SK-N-SH treated with all-trans-retinoic acid at 6 μM for 48 hours (cell line): ENCODE results near the gene CELF5.
A peak's percentile ranks its signal among the peaks of the same experiment; 100 is the strongest.
"Not testable (repeated sequence)": the region's sequence is repeated elsewhere in the genome, so short reads cannot be mapped to it uniquely, and the experiment has no call there.

ENCODE experiments used
- ATAC-seq: fragments of 200-7000 bp; cut with Tn5 transposase; 3 replicates; pipeline ENCODE4 v1.9.1; 2020; ENCODE audit warnings: mild to moderate bottlenecking, moderate library complexity
- BACH2 ChIP-seq: fragments of 250-450 bp; sonication (Bioruptor Pico); IDR thresholded peaks from 2 replicates; pipeline ENCODE4 v1.9.0; 2021; ENCODE audit warnings: mild to moderate bottlenecking, borderline replicate concordance
- CSDC2 ChIP-seq: fragments of 250-450 bp; sonication (Bioruptor Pico); IDR thresholded peaks from 2 replicates; pipeline ENCODE4 v1.5.0; 2020; ENCODE audit warnings: mild to moderate bottlenecking, moderate library complexity
- CSRNP3 ChIP-seq: fragments of 250-450 bp; sonication (Bioruptor Pico); IDR thresholded peaks from 2 replicates; pipeline ENCODE4 v1.5.1; 2021; ENCODE audit warnings: mild to moderate bottlenecking, moderate library complexity
- ESRRG ChIP-seq: fragments of 250-450 bp; sonication (Bioruptor Pico); IDR thresholded peaks from 2 replicates; pipeline ENCODE4 v1.6.1; 2021; ENCODE audit warnings: mild to moderate bottlenecking
- GLIS3 ChIP-seq: fragments of 250-450 bp; sonication (Bioruptor Pico); IDR thresholded peaks from 2 replicates; pipeline ENCODE4 v1.5.0; 2020; ENCODE audit warnings: mild to moderate bottlenecking, moderate library complexity
- ISL1 ChIP-seq: fragments of 250-450 bp; sonication (Bioruptor Pico); IDR thresholded peaks from 2 replicates; pipeline ENCODE4 v2.1.2; 2022; ENCODE audit warnings: mild to moderate bottlenecking, moderate library complexity
- PPARA ChIP-seq: fragments of 250-450 bp; sonication (Bioruptor Pico); IDR thresholded peaks from 2 replicates; pipeline ENCODE4 v1.5.0; 2020; ENCODE audit warnings: mild to moderate bottlenecking, borderline replicate concordance
- RARB ChIP-seq: fragments of 250-450 bp; sonication (Bioruptor Pico); IDR thresholded peaks from 2 replicates; pipeline ENCODE4 v1.8.0; 2021; ENCODE audit warnings: mild to moderate bottlenecking, moderate library complexity
- SNAI2 ChIP-seq: fragments of 250-450 bp; sonication (Bioruptor Pico); IDR thresholded peaks from 2 replicates; pipeline ENCODE4 v1.5.0; 2020; ENCODE audit warnings: mild to moderate bottlenecking, moderate library complexity
- TCF4 ChIP-seq: fragments of 250-450 bp; sonication (Bioruptor Pico); IDR thresholded peaks from 2 replicates; pipeline ENCODE4 v1.8.0; 2021; ENCODE audit warnings: mild to moderate bottlenecking, moderate library complexity, borderline replicate concordance
- ZC3H10 ChIP-seq: fragments of 250-450 bp; sonication (Bioruptor Pico); IDR thresholded peaks from 2 replicates; pipeline ENCODE4 v1.5.1; 2021; ENCODE audit warnings: mild to moderate bottlenecking, moderate library complexity
- ZFP3 ChIP-seq: fragments of 250-450 bp; sonication (Bioruptor Pico); IDR thresholded peaks from 2 replicates; pipeline ENCODE4 v1.5.0; 2020; ENCODE audit warnings: mild to moderate bottlenecking, moderate library complexity
- ZFP30 ChIP-seq: fragments of 450-650 bp; formaldehyde crosslinking; IDR thresholded peaks from 2 replicates; pipeline ENCODE4 v1.5.0; 2022; ENCODE audit warnings: mild to moderate bottlenecking, moderate library complexity
- ZNF565 ChIP-seq: fragments of 450-650 bp; formaldehyde crosslinking; conservative IDR thresholded peaks from 2 replicates; pipeline ENCODE4 v1.5.0; 2020; ENCODE audit warnings: low read depth, mild to moderate bottlenecking, moderate library complexity
- ZNF8 ChIP-seq: fragments of 450-650 bp; formaldehyde crosslinking; IDR thresholded peaks from 2 replicates; pipeline ENCODE4 v1.5.0; 2020; ENCODE audit warnings: mild to moderate bottlenecking, moderate library complexity
- TF ChIP-seq, protein P1 (sequence below): fragments of 250-450 bp; sonication (Bioruptor Pico); IDR thresholded peaks from 2 replicates; pipeline ENCODE4 v1.5.0; 2020; ENCODE audit warnings: mild to moderate bottlenecking, moderate library complexity
- TF ChIP-seq, protein P2 (sequence below): fragments of 250-450 bp; sonication (Bioruptor Pico); IDR thresholded peaks from 2 replicates; pipeline ENCODE4 v1.8.0; 2021; ENCODE audit warnings: low read depth, mild to moderate bottlenecking, moderate library complexity, borderline replicate concordance

The CELF5 gene

DNA sequence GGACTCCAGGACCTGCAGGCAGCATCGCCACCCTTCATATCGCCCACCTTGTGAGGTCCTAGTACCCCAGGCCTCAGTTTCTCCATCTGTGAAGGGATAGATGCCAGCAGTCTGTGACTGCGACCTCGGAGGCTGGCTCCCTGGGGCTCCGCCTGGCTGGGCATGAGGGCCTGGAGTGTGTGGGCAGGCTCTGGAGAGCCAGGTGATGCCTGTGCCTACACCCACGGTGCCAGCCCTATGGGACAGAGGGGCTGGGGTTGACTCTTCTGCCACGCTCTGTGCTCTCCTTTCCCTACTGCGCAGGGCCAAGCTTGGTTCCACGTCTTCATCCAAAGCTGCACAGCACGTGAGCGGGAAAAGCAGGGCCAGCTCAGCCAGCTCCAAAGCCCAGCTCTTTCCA lies 115.9 kb downstream of the CELF5 start:
- ATAC-seq, result no peak
- TF ChIP-seq SNAI2 (CRISPR knock-in tag) (no peak), RARB (CRISPR knock-in tag) (no peak), BACH2 (CRISPR knock-in tag) (no peak), GLIS3 (CRISPR knock-in tag) (no peak), ZC3H10 (CRISPR knock-in tag) (no peak), ZFP30 (CRISPR knock-in tag) (no peak), ZFP3 (CRISPR knock-in tag) (no peak), ISL1 (CRISPR knock-in tag) (no peak), PPARA (CRISPR knock-in tag) (no peak)

GRCh38 chr19:3342246-3342645 lies 117.8 kb downstream of the CELF5 start:
- ATAC-seq, result no peak
- TF ChIP-seq CSRNP3 (CRISPR knock-in tag) (no peak), ESRRG (no peak), CSDC2 (CRISPR knock-in tag) (no peak), TCF4 (CRISPR knock-in tag) (no peak), ZNF8 (no peak)
- TF ChIP-seq, protein P1, sequence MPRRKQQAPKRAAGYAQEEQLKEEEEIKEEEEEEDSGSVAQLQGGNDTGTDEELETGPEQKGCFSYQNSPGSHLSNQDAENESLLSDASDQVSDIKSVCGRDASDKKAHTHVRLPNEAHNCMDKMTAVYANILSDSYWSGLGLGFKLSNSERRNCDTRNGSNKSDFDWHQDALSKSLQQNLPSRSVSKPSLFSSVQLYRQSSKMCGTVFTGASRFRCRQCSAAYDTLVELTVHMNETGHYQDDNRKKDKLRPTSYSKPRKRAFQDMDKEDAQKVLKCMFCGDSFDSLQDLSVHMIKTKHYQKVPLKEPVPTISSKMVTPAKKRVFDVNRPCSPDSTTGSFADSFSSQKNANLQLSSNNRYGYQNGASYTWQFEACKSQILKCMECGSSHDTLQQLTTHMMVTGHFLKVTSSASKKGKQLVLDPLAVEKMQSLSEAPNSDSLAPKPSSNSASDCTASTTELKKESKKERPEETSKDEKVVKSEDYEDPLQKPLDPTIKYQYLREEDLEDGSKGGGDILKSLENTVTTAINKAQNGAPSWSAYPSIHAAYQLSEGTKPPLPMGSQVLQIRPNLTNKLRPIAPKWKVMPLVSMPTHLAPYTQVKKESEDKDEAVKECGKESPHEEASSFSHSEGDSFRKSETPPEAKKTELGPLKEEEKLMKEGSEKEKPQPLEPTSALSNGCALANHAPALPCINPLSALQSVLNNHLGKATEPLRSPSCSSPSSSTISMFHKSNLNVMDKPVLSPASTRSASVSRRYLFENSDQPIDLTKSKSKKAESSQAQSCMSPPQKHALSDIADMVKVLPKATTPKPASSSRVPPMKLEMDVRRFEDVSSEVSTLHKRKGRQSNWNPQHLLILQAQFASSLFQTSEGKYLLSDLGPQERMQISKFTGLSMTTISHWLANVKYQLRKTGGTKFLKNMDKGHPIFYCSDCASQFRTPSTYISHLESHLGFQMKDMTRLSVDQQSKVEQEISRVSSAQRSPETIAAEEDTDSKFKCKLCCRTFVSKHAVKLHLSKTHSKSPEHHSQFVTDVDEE (CRISPR knock-in tag), result no peak
- TF ChIP-seq, all 23 proteins: peak for 0

GRCh38 chr19:3342962-3343361 lies 118.5 kb downstream of the CELF5 start:
- ATAC-seq, result not testable (repeated sequence)

DNA sequence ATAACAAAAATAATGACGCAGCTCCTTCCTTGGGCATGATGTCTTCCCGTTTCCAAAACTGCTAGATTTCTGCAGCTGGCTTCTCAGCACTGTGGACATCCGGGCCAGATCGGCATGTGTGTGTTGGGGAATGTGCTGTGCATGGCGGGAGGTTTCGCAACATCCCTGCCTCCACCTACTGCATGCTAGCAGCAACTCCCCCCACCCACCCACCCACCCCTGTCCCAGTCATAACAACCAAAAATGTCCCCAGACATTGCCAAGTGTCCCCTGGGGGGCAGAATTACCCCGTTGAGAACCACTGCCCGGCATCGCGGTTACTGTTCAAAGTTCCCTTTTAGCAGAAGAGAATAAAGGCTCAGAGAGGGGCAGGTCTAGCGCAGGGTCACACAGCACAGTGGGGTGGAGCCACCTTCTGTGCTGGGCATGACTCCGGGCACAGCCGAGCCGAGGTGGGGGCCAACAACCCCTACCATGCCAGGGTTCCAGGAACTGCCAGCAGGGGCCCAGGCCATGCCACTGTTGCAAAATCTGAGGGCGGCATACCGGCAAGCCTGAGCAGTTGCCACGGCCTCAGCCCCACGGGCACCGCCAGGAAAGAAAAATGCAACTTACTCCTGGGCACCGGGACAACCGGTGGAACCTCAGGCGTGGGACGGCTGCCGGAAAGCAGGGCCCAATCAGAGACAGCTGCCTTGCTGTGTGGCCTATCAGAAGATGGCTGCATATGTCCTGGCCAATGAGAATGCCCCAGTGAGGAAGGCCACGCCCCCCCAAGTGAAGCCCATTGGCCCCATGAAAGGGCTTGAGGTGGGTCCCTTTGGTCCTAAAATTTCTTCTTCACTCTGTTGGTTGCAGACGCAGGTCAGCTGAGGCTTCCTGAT lies 119.4 kb downstream of the CELF5 start:
- ATAC-seq, result peak; percentile 99
- TF ChIP-seq SNAI2 (CRISPR knock-in tag) (no peak), ZNF565 (CRISPR knock-in tag) (no peak), CSDC2 (CRISPR knock-in tag) (0 out of 2 replicates have a peak, but pooled peaks have one; percentile 26), BACH2 (CRISPR knock-in tag) (no peak), ZFP3 (CRISPR knock-in tag) (peak; percentile 60; the same call in 1 of the 2 replicates), GLIS3 (CRISPR knock-in tag) (0 out of 2 replicates have a peak, but pooled peaks have one; percentile 80)
- TF ChIP-seq, protein P2, sequence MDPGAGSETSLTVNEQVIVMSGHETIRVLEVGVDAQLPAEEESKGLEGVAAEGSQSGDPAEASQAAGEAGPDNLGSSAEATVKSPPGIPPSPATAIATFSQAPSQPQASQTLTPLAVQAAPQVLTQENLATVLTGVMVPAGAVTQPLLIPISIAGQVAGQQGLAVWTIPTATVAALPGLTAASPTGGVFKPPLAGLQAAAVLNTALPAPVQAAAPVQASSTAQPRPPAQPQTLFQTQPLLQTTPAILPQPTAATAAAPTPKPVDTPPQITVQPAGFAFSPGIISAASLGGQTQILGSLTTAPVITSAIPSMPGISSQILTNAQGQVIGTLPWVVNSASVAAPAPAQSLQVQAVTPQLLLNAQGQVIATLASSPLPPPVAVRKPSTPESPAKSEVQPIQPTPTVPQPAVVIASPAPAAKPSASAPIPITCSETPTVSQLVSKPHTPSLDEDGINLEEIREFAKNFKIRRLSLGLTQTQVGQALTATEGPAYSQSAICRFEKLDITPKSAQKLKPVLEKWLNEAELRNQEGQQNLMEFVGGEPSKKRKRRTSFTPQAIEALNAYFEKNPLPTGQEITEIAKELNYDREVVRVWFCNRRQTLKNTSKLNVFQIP (CRISPR knock-in tag), result no peak
- TF ChIP-seq, protein P1 (CRISPR knock-in tag), result 0 out of 2 replicates have a peak, but pooled peaks have one; percentile 39
